Right atrium auricular region (tissue), 2 donors: ENCODE results near the gene CDYL2. TPM values are rescaled to one million over a fixed set of nuclear protein-coding genes. Genes with fewer than 3 reads are reported as not detected.

Source experiments
- DNase-seq: peaks from one replicate; pipeline ENCODE4 v3.0.0-alpha.2; 2019; ENCODE audit warnings: low spot score
- H3K27ac ChIP-seq, 2 donors: fragments of 200-600 bp; sonication (generic); 1 replicate in 1 of 2; 2 replicates in 1 of 2; pipeline ENCODE4 v1.5.1; 2016 to 2019
- H3K27me3 ChIP-seq, 2 donors: fragments of 200-600 bp; sonication (generic); one replicate each; pipeline versions ENCODE4 v1.5.1 to v1.6.0; 2017 to 2019
- H3K36me3 ChIP-seq: fragments of 200-600 bp; sonication (generic); one replicate; pipeline ENCODE4 v1.5.1; 2016
- H3K4me1 ChIP-seq, 2 donors: fragments of 200-600 bp; sonication (generic); one replicate each; pipeline versions ENCODE4 v1.5.1 to v1.6.0; 2017 to 2019
- H3K4me3 ChIP-seq, 2 donors: fragments of 200-600 bp; sonication (generic); 1 replicate in 1 of 2; 2 replicates in 1 of 2; pipeline ENCODE4 v1.5.1; 2017 to 2019; ENCODE audit warnings: mild to moderate bottlenecking in 1 of 2, moderate library complexity in 1 of 2
- H3K9me3 ChIP-seq, 2 donors: fragments of 200-600 bp; sonication (generic); one replicate each; pipeline ENCODE4 v1.5.1; 2019
- CTCF ChIP-seq, 2 donors: fragments of 200-600 bp; sonication (generic); IDR thresholded peaks; one replicate each; pipeline ENCODE4 v1.5.1; 2019; ENCODE audit warnings: antibody characterized with exemption in 2 of 2
- total RNA-seq, 2 donors: library from RNA; depleted of rRNA; stranded (reverse); fragments of >200 nt; gene quantifications; one replicate each; pipeline ENCODE4 v1.1.0, GENCODE V29; 2016

CDYL2 gene
- total RNA-seq, 2 donors from 2014 or later, result 1.4 to 2.9 TPM

DNA sequence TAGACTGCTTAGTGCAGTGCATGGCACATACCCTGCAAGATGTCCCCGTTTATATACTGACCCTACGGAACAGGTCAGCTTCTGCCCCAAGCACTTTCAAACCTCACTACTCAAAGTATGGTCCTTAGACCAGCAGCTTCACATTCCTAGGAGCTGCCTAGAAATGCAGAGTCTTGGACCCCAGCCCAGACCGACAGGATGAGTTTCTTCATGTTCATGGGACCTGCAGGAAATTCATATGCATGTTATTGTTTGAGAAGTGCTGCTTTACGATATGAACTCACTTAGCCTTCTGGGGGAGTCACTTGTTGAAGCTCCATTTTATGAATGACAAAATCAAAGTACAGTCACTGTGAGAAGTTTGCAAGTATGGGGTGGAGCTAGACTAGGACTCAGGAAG lies 181.0 kb downstream of the CDYL2 start:
- no peak for TF ChIP-seq CTCF (IDR thresholded peaks at IDR 0.05)
- no peak overlapping the region for H3K27ac ChIP-seq
- no peak overlapping the region for H3K4me3 ChIP-seq
- no peaks in the 10 kb centered on the region for H3K27me3 ChIP-seq
- H3K36me3 ChIP-seq, result no peaks in the 10 kb centered on the region
- DNase-seq, result no peak
- no peaks in the 10 kb centered on the region for H3K4me1 ChIP-seq
- peaks cover 0 to 18% of the 10 kb centered on the region in 2 donors for H3K9me3 ChIP-seq

DNA sequence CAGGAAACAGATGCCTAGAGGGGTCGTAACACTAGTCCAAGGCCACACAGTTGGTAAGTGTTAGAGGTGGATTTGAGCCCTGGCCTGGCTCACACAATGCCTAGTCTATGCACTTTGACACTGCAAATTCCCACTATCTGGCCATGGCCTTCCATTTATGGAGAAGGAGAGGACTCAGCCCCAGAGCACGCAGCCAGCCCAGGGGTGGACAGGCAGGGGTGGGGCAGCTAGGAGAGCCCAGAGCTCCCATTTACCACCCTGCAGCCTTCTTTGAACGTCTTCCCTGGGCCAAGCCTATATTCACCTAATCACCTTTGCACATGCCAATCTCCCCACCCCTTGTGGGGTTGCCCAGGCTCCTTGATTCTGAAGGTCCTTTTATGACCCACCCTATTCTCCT lies 182.4 kb downstream of the CDYL2 start:
- H3K36me3 ChIP-seq, result no peaks in the 10 kb centered on the region
- H3K9me3 ChIP-seq, result peaks cover 0 to 17% of the 10 kb centered on the region in 2 donors
- no peaks in the 10 kb centered on the region for H3K4me1 ChIP-seq
- H3K27me3 ChIP-seq, result no peaks in the 10 kb centered on the region
- H3K4me3 ChIP-seq, result no peak overlapping the region
- no peak for DNase-seq
- H3K27ac ChIP-seq, result no peak overlapping the region
- TF ChIP-seq CTCF (IDR thresholded peaks at IDR 0.05), result no peak

DNA sequence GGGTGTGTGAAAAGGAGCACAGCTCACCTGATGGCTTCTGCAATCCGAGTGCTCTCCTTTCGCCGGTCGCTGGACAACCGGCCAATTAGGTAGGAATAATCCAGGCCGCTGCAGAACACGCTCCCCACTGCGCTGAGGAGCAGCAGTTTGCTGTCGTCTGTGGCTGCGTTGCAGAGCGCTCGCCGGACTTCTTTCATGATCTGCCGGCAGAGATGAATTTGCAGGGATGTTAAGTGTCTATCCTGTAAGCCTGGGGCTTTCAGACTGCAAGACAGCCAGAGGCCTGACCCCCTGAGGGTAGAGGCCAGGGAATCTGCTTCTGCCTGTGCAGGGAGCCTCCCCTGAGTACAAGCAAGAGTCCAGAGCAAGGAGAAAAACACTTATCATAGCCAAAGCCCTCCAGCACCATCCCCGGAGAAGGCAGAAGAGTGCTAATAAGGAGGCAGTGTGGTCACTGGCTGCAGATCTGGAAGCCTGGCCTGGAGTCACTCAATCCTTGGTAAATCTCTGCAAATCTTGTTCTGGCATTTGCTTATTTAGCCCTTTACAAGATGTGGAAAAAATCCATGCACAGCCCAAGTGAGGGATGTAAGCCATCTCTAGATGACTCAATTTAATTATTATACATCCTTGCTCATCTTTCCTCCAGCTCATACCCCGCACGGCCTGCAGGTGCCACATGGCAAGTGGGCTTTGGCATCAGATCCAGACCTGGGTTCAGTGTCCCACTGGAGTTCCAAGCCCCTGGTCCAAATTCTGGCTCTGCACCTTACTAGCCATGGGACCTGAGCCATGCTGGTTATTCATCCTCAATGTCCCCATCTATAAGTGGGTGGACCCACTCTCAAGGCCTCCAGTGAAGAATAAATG lies 183.4 kb downstream of the CDYL2 start:
- H3K27me3 ChIP-seq, result no peaks in the 10 kb centered on the region
- no peak for DNase-seq
- peaks cover 0 to 17% of the 10 kb centered on the region in 2 donors for H3K9me3 ChIP-seq
- no peak overlapping the region for H3K27ac ChIP-seq
- no peak overlapping the region for H3K4me3 ChIP-seq
- TF ChIP-seq CTCF (IDR thresholded peaks at IDR 0.05), result no peak
- H3K36me3 ChIP-seq, result no peaks in the 10 kb centered on the region
- no peaks in the 10 kb centered on the region for H3K4me1 ChIP-seq

GRCh38 chr16:80619824-80620223 lies 184.6 kb downstream of the CDYL2 start:
- Histone ChIP-seq H3K9me3 (peaks cover 0 to 10% of the 10 kb centered on the region in 2 donors), H3K36me3 (no peaks in the 10 kb centered on the region), H3K27me3 (no peaks in the 10 kb centered on the region), H3K27ac (no peak overlapping the region), H3K4me3 (no peak overlapping the region), H3K4me1 (no peaks in the 10 kb centered on the region)
- DNase-seq, result no peak
- no peak for TF ChIP-seq CTCF (IDR thresholded peaks at IDR 0.05)

DNA sequence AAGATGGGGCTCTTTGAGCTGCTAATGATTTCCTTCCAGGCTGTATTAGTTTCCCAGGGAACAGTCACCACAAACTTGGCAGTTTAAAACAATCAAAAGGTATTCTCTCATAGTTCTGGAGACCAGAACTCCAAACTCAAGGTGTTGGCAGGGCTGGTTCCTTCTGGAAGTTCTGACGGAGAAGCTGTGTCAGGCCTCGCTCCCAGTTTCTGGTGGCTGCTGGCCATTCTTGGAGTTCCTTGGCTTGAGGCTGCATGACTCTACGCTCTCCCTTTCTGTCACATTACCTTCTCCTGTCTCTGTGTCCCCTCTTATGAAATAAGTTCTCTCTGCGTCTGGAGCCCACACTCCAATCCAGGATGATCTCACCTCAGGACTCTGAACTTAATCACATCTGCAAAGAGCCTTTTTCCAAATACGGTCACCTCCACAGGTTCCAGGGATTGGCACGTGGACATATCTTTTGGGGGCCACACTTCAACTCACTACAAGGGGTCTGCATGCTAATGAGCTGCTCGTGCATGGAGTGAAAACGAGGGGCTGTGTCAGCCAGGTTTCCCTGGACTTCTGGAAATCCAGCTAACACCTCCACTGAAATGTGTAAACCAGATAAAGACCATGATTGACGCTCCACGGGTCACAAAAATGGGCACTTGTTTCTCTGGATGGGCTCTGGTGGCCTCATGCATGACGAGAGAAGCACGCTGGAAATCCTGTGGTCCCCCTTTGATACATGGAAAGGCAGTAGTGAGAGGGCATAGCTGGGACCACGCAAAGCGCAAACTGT lies 185.3 kb downstream of the CDYL2 start:
- no peak for DNase-seq
- H3K36me3 ChIP-seq, result no peaks in the 10 kb centered on the region
- no peak for TF ChIP-seq CTCF (IDR thresholded peaks at IDR 0.05)
- no peaks in the 10 kb centered on the region for H3K4me1 ChIP-seq
- peaks cover 0 to 6% of the 10 kb centered on the region in 2 donors for H3K9me3 ChIP-seq
- H3K27me3 ChIP-seq, result no peaks in the 10 kb centered on the region
- H3K27ac ChIP-seq, result no peak overlapping the region
- H3K4me3 ChIP-seq, result no peak overlapping the region
